ENCODE measurements around the gene ZNF222.

GRCh38 chr19:43976732-43977131 is 48.4 kb upstream of the ZNF222 start:
- TF ChIP-seq, protein P1, sequence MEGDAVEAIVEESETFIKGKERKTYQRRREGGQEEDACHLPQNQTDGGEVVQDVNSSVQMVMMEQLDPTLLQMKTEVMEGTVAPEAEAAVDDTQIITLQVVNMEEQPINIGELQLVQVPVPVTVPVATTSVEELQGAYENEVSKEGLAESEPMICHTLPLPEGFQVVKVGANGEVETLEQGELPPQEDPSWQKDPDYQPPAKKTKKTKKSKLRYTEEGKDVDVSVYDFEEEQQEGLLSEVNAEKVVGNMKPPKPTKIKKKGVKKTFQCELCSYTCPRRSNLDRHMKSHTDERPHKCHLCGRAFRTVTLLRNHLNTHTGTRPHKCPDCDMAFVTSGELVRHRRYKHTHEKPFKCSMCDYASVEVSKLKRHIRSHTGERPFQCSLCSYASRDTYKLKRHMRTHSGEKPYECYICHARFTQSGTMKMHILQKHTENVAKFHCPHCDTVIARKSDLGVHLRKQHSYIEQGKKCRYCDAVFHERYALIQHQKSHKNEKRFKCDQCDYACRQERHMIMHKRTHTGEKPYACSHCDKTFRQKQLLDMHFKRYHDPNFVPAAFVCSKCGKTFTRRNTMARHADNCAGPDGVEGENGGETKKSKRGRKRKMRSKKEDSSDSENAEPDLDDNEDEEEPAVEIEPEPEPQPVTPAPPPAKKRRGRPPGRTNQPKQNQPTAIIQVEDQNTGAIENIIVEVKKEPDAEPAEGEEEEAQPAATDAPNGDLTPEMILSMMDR (IDR thresholded peaks at IDR 0.05; ENCODE audit: low read depth, low read length): no peak
- TF ChIP-seq EZH2phosphoT487 (IDR thresholded peaks at IDR 0.05; ENCODE audit: low read depth): no peak

Data from OCI-LY3 (cell line).